Loucy (cell line): ENCODE measurements around the gene TMED9.

Experiments
- CTCF ChIP-seq: fragments of 200-600 bp; sonication (generic); conservative IDR thresholded peaks from 2 replicates; pipeline ENCODE4 v1.5.1; 2014; ENCODE audit warnings: mild to moderate bottlenecking, antibody characterized with exemption, low read length
- EZH2phosphoT487 ChIP-seq: fragments of 200-600 bp; IDR thresholded peaks from 2 replicates; pipeline ENCODE4 v1.6.1; 2018; ENCODE audit warnings: antibody characterized with exemption, mild to moderate bottlenecking, moderate library complexity, borderline replicate concordance

- TF ChIP-seq CTCF (no peak), EZH2phosphoT487 (no peak)
Measured at GRCh38 chr5:177557041-177557647, 34.9 kb upstream of the TMED9 start.
